K562 (cell line): ENCODE data around the gene ZBTB32. TPM values are rescaled to one million over a fixed set of nuclear protein-coding genes. Genes with fewer than 3 reads are reported as not detected.

Experiments used
- BRD9 ChIP-seq: fragments of 450-650 bp; IDR thresholded peaks from 2 replicates; pipeline ENCODE4 v1.6.1; 2018; ENCODE audit warnings: low read depth; ENCODE audit not compliant: partially characterized antibody
- ERF ChIP-seq: fragments of 450-650 bp; formaldehyde crosslinking; IDR thresholded peaks from 2 replicates; pipeline ENCODE4 v1.4.0; 2020; ENCODE audit warnings: mild to moderate bottlenecking, mixed read lengths
- HNRNPLL ChIP-seq: fragments of 200-400 bp; formaldehyde crosslinking; IDR thresholded peaks from 2 replicates; pipeline ENCODE4 v1.6.1; 2017; ENCODE audit warnings: low read length, low read depth, mild to moderate bottlenecking; ENCODE audit not compliant: poor library complexity, severe bottlenecking
- KDM1A ChIP-seq, 2 experiments: fragments of 450-650 bp; IDR thresholded peaks; 2 replicates each; pipeline ENCODE4 v1.6.1; 2016; ENCODE audit warnings: mild to moderate bottlenecking in 2 of 2
- MCM5 ChIP-seq: fragments of 450-650 bp; IDR thresholded peaks from 2 replicates; pipeline ENCODE4 v1.6.1; 2016; ENCODE audit warnings: low read depth
- MYNN ChIP-seq, 2 experiments: sonication (generic); formaldehyde crosslinking in 1 of 2; IDR thresholded peaks; 2 replicates each; pipeline versions ENCODE4 v1.5.0 to v1.6.1; 2016 to 2020; ENCODE audit warnings: antibody characterized with exemption in 1 of 2, missing genetic modification reagents in 1 of 2
- NFYB ChIP-seq: IDR thresholded peaks from 2 replicates; pipeline ENCODE4 v1.6.1; 2011; ENCODE audit warnings: mild to moderate bottlenecking, moderate library complexity; ENCODE audit not compliant: insufficient read length; ENCODE audit errors: extremely low read depth
- RCOR1 ChIP-seq, 2 experiments: IDR thresholded peaks; 2 replicates each; pipeline ENCODE4 v1.6.1; 2012; ENCODE audit warnings: low read depth in 2 of 2, low read length in 2 of 2, borderline replicate concordance in 1 of 2, improper control_type of control experiment in 1 of 2
- RFX5 ChIP-seq: IDR thresholded peaks from 2 replicates; pipeline ENCODE4 v1.6.1; 2011; ENCODE audit warnings: low read depth, mild to moderate bottlenecking, improper control_type of control experiment, low read length
- RHOXF2B ChIP-seq: fragments of 250-450 bp; sonication (Bioruptor Pico); conservative IDR thresholded peaks from 2 replicates; pipeline ENCODE4 v1.5.1; 2021
- SLC30A9 ChIP-seq: fragments of 250-450 bp; sonication (Bioruptor Pico); IDR thresholded peaks from 2 replicates; pipeline ENCODE4 v1.8.0; 2022; ENCODE audit warnings: mild to moderate bottlenecking, moderate library complexity
- SMAD3 ChIP-seq: fragments of 450-650 bp; formaldehyde crosslinking; conservative IDR thresholded peaks from 2 replicates; pipeline ENCODE4 v1.4.0; 2020; ENCODE audit warnings: mild to moderate bottlenecking
- TCF3 ChIP-seq: sonication (generic); formaldehyde crosslinking; IDR thresholded peaks from 2 replicates; pipeline ENCODE4 v1.4.0; 2020; ENCODE audit warnings: mild to moderate bottlenecking, missing genetic modification reagents
- WHSC1 ChIP-seq: IDR thresholded peaks from one replicate; pipeline ENCODE4 v1.6.1; 2012; ENCODE audit warnings: low read length, control low read depth, inconsistent platforms
- polyA plus RNA-seq, 8 experiments: library from polyadenylated mRNA; depleted of rRNA in 4 of 8; stranded (reverse) in 5 of 8; unstranded in 3 of 8; fragments of >200 nt; fragmentation: Nextera tagmentation in 2 of 8; fragmentation: Illumina TruSeq in 1 of 8; extraction: Ambion mirVana in 2 of 8; extraction: Trizol in 1 of 8; gene quantifications; 2 replicates each; pipeline versions ENCODE4 v1.2.1 to v1.2.3, GENCODE V29; 2011 to 2014; ENCODE audit warnings: inconsistent platforms in 1 of 8, missing spikeins in 1 of 8
- total RNA-seq, 7 experiments: library from RNA; depleted of rRNA in 6 of 7; stranded (reverse); fragments of >200 nt in 6 of 7; fragmentation: Illumina TruSeq in 2 of 7; extraction: Trizol in 2 of 7; gene quantifications; 2 replicates each; pipeline versions ENCODE4 v1.2.1 to v1.2.3, GENCODE V29; 2011 to 2021; ENCODE audit warnings: low replicate concordance in 1 of 7
- TF ChIP-seq, protein P1 (sequence below), 2 experiments: fragments of 450-650 bp in 1 of 2; sonication (generic) in 1 of 2; formaldehyde crosslinking in 1 of 2; IDR thresholded peaks; 2 replicates each; pipeline versions ENCODE4 v1.7.1 to v1.9.0; 2016 to 2022; ENCODE audit warnings: inconsistent platforms in 1 of 2, mild to moderate bottlenecking in 1 of 2, missing genetic modification reagents in 1 of 2
- TF ChIP-seq, protein P2 (sequence below), 3 experiments: fragments of 200-800 bp in 1 of 3; sonication (Bioruptor generic) in 1 of 3; sonication (generic) in 1 of 3; formaldehyde crosslinking in 1 of 3; IDR thresholded peaks; 2 replicates each; pipeline versions ENCODE4 v1.6.1 to v1.8.0; 2016 to 2022; ENCODE audit warnings: mild to moderate bottlenecking in 2 of 3, missing compliant biosample characterization in 2 of 3, missing genetic modification characterization in 2 of 3, missing genetic modification reagents in 1 of 3
- TF ChIP-seq, protein P3 (sequence below): fragments of 250-450 bp; sonication (Bioruptor Pico); IDR thresholded peaks from 2 replicates; pipeline ENCODE4 v1.4.0; 2020; ENCODE audit warnings: mild to moderate bottlenecking, moderate library complexity

ZBTB32 gene
- total and polyA plus RNA-seq, 9 of the 15 experiments (the other 6 are each of a cell fraction or from before 2014, with no cell fraction given): 0.20 TPM; not detected in 8

DNA sequence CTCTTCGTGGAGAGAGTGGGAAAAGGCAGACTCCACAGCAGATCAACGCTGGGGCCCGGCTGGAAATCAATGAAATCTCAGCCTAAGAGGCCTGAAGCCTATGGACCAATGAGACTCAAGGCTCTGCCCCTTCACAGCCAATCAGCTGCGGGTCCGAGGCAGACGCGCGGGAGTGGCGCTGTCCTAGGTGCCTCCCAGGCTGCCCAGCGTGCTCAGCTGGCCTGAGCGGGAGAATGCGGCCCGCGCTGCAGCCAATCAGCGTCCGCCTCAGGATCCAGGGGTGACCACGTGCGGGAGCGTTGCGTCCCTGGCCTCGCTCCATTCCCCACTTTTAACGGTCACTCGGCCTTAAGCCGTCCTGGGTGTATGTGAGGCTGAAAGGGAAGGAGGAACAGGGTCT is at the start of gene ZBTB32 (continued):
- TF ChIP-seq, protein P1, sequence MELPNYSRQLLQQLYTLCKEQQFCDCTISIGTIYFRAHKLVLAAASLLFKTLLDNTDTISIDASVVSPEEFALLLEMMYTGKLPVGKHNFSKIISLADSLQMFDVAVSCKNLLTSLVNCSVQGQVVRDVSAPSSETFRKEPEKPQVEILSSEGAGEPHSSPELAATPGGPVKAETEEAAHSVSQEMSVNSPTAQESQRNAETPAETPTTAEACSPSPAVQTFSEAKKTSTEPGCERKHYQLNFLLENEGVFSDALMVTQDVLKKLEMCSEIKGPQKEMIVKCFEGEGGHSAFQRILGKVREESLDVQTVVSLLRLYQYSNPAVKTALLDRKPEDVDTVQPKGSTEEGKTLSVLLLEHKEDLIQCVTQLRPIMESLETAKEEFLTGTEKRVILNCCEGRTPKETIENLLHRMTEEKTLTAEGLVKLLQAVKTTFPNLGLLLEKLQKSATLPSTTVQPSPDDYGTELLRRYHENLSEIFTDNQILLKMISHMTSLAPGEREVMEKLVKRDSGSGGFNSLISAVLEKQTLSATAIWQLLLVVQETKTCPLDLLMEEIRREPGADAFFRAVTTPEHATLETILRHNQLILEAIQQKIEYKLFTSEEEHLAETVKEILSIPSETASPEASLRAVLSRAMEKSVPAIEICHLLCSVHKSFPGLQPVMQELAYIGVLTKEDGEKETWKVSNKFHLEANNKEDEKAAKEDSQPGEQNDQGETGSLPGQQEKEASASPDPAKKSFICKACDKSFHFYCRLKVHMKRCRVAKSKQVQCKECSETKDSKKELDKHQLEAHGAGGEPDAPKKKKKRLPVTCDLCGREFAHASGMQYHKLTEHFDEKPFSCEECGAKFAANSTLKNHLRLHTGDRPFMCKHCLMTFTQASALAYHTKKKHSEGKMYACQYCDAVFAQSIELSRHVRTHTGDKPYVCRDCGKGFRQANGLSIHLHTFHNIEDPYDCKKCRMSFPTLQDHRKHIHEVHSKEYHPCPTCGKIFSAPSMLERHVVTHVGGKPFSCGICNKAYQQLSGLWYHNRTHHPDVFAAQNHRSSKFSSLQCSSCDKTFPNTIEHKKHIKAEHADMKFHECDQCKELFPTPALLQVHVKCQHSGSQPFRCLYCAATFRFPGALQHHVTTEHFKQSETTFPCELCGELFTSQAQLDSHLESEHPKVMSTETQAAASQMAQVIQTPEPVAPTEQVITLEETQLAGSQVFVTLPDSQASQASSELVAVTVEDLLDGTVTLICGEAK (IDR thresholded peaks at IDR 0.05): no peak
- TF ChIP-seq, protein P1 (CRISPR knock-in tag; IDR thresholded peaks at IDR 0.05): peak; percentile 48; the same call in 1 of the 2 replicates
- TF ChIP-seq, protein P2, sequence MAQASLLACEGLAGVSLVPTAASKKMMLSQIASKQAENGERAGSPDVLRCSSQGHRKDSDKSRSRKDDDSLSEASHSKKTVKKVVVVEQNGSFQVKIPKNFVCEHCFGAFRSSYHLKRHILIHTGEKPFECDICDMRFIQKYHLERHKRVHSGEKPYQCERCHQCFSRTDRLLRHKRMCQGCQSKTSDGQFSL (CRISPR knock-in tag; IDR thresholded peaks at IDR 0.05): 0 out of 2 replicates have a peak, but pooled peaks have one; percentile 14
- TF ChIP-seq, protein P2 (tag; IDR thresholded peaks at IDR 0.05): no peak
- TF ChIP-seq TCF3 (CRISPR knock-in tag): no peak
- TF ChIP-seq RCOR1 (IDR thresholded peaks at IDR 0.05; ENCODE audit: borderline replicate concordance in 1 of 2, low read depth in 2 of 2, low read length in 2 of 2): peak; percentile 75 to 100; a peak in 3 of 4 replicates
- no peak for TF ChIP-seq SLC30A9
- TF ChIP-seq BRD9: no peak
- TF ChIP-seq HNRNPLL: no peak
- TF ChIP-seq ERF (CRISPR knock-in tag): no peak
- TF ChIP-seq MYNN (IDR thresholded peaks at IDR 0.05): no peak
- TF ChIP-seq MYNN (CRISPR knock-in tag; IDR thresholded peaks at IDR 0.05): no peak
- TF ChIP-seq RHOXF2B (CRISPR knock-in tag): no peak
- TF ChIP-seq WHSC1: no peak
- TF ChIP-seq, protein P3, sequence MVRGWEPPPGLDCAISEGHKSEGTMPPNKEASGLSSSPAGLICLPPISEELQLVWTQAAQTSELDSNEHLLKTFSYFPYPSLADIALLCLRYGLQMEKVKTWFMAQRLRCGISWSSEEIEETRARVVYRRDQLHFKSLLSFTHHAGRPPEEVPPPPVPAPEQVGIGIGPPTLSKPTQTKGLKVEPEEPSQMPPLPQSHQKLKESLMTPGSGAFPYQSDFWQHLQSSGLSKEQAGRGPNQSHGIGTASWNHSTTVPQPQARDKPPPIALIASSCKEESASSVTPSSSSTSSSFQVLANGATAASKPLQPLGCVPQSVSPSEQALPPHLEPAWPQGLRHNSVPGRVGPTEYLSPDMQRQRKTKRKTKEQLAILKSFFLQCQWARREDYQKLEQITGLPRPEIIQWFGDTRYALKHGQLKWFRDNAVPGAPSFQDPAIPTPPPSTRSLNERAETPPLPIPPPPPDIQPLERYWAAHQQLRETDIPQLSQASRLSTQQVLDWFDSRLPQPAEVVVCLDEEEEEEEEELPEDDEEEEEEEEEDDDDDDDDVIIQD: no peak
- TF ChIP-seq NFYB: peak; percentile 89
- no peak for TF ChIP-seq MCM5
- TF ChIP-seq SMAD3 (CRISPR knock-in tag): no peak
- TF ChIP-seq KDM1A (IDR thresholded peaks at IDR 0.05): peak; percentile 95 to 96
- TF ChIP-seq RFX5: no peak
